Activated CD8-positive, alpha-beta T cell treated with anti-CD3 and anti-CD28 coated beads for 36 hours (primary cell): ENCODE data around the gene GPR160. TPM values are rescaled to one million over a fixed set of nuclear protein-coding genes. Genes with fewer than 3 reads are reported as not detected.

ENCODE experiments used
- ATAC-seq: fragments of 200-7000 bp; cut with Tn5 transposase; one replicate; pipeline ENCODE4 v1.10.0; 2021; ENCODE audit warnings: mild to moderate bottlenecking, moderate library complexity
- CTCF ChIA-PET: fragments of 350-600 bp; sonication (Branson Sonifier 250); formaldehyde crosslinking; loops from one replicate; lab custom pipeline; 2021; ENCODE audit warnings: antibody characterized with exemption; lab: Charles Lee
- POLR2A ChIA-PET: fragments of 350-600 bp; sonication (Branson Sonifier 250); formaldehyde crosslinking; loops from one replicate; lab custom pipeline; 2021; ENCODE audit warnings: antibody characterized with exemption; lab: Charles Lee
- DNase-seq: peaks from one replicate; pipeline ENCODE4 v3.0.0-alpha.2; 2020
- H3K27ac Mint-ChIP-seq: one replicate; pipeline ENCODE4 v1.8.0; 2021; ENCODE audit warnings: mild to moderate bottlenecking, mixed read lengths
- H3K27me3 Mint-ChIP-seq: one replicate; pipeline ENCODE4 v1.8.0; 2021; ENCODE audit warnings: mixed read lengths
- H3K36me3 Mint-ChIP-seq: one replicate; pipeline ENCODE4 v1.8.0; 2021; ENCODE audit warnings: low read depth, mixed read lengths
- H3K4me1 Mint-ChIP-seq: one replicate; pipeline ENCODE4 v1.8.0; 2021; ENCODE audit warnings: low read depth, mixed read lengths
- H3K4me3 Mint-ChIP-seq: one replicate; pipeline ENCODE4 v1.8.0; 2021; ENCODE audit warnings: mild to moderate bottlenecking, moderate library complexity, mixed read lengths
- H3K9me3 Mint-ChIP-seq: one replicate; pipeline ENCODE4 v1.8.0; 2021; ENCODE audit warnings: mixed read lengths
- intact Hi-C: fragments of 100-400 bp; cut with micrococcal nuclease; formaldehyde crosslinking; loops from one replicate; pipeline ENCODE4 v1.10.0; 2022
- total RNA-seq, 2 experiments: library from RNA; stranded (reverse); gene quantifications; one replicate each; pipeline ENCODE4 v1.2.3, GENCODE V29; 2021
- TF ChIP-seq, protein P1 (sequence below): fragments of 200-600 bp; IDR thresholded peaks from one replicate; pipeline ENCODE4 v1.8.0; 2022; ENCODE audit warnings: antibody characterized with exemption, mild to moderate bottlenecking

Gene GPR160
- total RNA-seq, 2 experiments from 2014 or later: 6.2 to 8.2 TPM

DNA sequence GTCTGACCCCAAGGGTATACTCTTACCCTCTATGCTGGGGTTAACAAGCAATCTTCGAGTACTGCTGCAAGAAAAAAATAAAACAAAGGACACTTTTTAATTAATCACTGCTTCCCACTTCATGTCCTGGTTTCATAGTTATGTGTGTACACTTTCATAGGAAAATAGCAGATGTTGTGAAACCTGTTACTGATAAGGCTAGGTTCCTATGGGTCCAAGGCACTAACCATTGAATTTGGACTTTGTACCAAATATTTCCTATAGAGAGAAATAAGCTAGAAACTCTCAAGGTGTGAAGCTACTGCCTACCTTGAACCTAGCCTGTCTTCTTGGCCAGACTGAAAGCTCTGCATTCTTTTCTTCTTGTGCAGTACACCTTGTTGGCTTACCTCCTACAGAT lies 14.6 kb upstream of the GPR160 start:
- no peak for DNase-seq
- H3K27me3 Mint-ChIP-seq: no peaks in the 10 kb centered on the region
- H3K27ac Mint-ChIP-seq: no peak overlapping the region
- TF ChIP-seq, protein P1, sequence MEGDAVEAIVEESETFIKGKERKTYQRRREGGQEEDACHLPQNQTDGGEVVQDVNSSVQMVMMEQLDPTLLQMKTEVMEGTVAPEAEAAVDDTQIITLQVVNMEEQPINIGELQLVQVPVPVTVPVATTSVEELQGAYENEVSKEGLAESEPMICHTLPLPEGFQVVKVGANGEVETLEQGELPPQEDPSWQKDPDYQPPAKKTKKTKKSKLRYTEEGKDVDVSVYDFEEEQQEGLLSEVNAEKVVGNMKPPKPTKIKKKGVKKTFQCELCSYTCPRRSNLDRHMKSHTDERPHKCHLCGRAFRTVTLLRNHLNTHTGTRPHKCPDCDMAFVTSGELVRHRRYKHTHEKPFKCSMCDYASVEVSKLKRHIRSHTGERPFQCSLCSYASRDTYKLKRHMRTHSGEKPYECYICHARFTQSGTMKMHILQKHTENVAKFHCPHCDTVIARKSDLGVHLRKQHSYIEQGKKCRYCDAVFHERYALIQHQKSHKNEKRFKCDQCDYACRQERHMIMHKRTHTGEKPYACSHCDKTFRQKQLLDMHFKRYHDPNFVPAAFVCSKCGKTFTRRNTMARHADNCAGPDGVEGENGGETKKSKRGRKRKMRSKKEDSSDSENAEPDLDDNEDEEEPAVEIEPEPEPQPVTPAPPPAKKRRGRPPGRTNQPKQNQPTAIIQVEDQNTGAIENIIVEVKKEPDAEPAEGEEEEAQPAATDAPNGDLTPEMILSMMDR: no peak
- H3K4me1 Mint-ChIP-seq: peaks cover 12% of the 10 kb centered on the region
- H3K4me3 Mint-ChIP-seq: no peak overlapping the region
- ATAC-seq: no peak
- H3K9me3 Mint-ChIP-seq: no peaks in the 10 kb centered on the region
- intact Hi-C loops: no loop called here
- ChIA-PET CTCF (no interaction called here), POLR2A (no interaction called here)
- no peaks in the 10 kb centered on the region for H3K36me3 Mint-ChIP-seq

DNA sequence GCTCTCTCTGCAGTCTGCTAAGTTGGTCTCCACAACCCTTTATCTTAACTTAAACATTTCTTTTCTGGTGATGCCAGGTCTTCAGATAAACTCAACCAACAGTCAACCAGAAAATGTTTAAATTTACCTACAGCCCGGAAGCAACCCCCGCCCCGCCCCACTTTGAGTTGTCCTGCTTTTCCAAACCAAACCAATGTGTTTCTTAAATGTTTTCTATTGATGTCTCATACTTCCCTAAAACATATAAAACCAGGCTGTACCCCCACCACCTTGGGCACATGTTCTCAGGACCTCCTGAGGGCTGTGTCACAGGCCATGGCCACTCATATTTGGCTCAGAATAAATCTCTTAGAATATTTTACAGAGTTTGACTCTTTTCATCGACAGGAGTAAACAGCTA lies 13.2 kb upstream of the GPR160 start:
- Mint-ChIP-seq H3K36me3 (no peaks in the 10 kb centered on the region), H3K27ac (no peak overlapping the region), H3K27me3 (no peaks in the 10 kb centered on the region), H3K4me3 (no peak overlapping the region), H3K9me3 (peaks cover 4% of the 10 kb centered on the region), H3K4me1 (peaks cover 12% of the 10 kb centered on the region)
- TF ChIP-seq, protein P1: no peak
- POLR2A ChIA-PET: no interaction called here
- no peak for DNase-seq
- CTCF ChIA-PET: no interaction called here
- ATAC-seq: no peak
- intact Hi-C loops: no loop called here

DNA sequence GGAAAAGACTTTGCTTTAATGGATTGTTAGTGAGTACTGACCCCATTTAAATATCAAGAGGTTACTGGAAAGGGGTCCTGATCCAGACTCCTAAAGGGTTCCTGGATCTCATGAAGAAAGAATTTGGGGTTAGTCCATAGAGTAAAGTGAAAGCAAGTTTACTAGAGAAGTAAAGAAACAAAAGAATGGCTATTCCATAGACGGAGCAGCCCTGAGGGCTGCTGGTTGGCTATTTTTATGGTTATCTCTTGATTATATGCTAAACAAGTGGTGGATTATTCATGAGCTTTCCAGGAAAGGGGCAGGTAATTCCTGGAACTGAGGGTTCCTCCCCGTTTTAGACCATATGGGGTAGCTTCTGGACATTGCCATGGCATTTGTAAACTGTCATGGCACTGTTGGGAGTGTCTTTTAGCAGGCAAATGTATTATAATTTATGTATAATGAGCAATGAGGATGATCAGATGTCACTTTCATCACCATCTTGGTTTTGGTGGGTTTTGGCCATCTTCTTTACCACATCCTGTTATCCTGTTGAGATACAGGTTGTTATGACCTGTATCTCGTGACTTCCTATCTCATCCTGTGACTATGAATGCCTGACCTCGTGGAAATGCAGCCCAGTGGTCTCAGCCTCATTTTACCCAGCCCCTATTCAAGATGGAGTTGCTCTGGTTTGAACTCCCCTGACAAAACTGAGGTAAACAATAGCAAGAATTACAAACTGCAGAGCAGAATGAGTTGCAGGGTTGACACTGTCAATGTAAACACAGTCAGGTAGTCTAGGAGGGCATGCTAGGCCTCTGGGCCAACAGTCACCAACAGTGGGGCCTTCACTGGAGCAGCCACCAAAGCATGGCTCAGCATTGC lies 10.3 kb upstream of the GPR160 start:
- TF ChIP-seq, protein P1: no peak
- ChIA-PET CTCF (no interaction called here), POLR2A (no interaction called here)
- intact Hi-C loops: no loop called here
- peaks cover 4% of the 10 kb centered on the region for H3K9me3 Mint-ChIP-seq
- ATAC-seq (peak; percentile 77), DNase-seq (peak; percentile 46)
- peak overlapping the region; percentile 40 for H3K27ac Mint-ChIP-seq
- peaks cover 13% of the 10 kb centered on the region for H3K4me1 Mint-ChIP-seq
- H3K36me3 Mint-ChIP-seq: no peaks in the 10 kb centered on the region
- no peaks in the 10 kb centered on the region for H3K27me3 Mint-ChIP-seq
- H3K4me3 Mint-ChIP-seq: no peak overlapping the region

DNA sequence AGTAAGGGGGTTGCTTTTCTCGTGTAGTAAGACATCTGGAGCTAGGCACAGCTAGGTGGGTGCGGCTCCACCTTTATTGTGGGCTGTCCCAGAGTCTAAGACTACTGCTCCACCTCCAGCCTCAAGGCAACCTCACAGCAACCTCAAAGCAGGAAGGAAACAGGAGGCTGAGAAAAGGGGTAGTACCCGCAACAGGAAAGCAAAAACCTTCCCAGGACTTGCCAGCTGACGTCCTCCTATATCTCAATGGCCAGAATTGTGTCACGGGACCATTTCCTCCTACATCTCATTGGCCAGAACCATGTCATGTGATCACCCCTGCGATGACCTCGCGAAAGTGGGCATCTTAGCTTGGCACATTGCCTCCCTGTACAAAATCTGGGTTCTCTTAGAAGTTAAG lies 4.3 kb upstream of the GPR160 start:
- ChIA-PET CTCF (interaction anchor here (0.6 to 2.6 kb wide), 5 partner anchors 13 to 270 kb away, joined by 3 to 8 read pairs (median 4); no protein-coding TSS in a partner anchor), POLR2A (interaction anchor here (1.5 kb wide), 1 partner anchor 12 kb away, joined by 5 read pairs; no protein-coding TSS in a partner anchor)
- peak; percentile 68 for DNase-seq
- Mint-ChIP-seq H3K9me3 (peaks cover 6% of the 10 kb centered on the region), H3K36me3 (no peaks in the 10 kb centered on the region), H3K4me3 (peak overlapping the region; percentile 7), H3K4me1 (peaks cover 18% of the 10 kb centered on the region), H3K27me3 (no peaks in the 10 kb centered on the region), H3K27ac (peak overlapping the region; percentile 68)
- intact Hi-C loops: no loop called here
- ATAC-seq: peak; percentile 68
- TF ChIP-seq, protein P1: no peak
